ENCODE measurements around the gene MUS81. TPM values are rescaled to one million over a fixed set of nuclear protein-coding genes. Genes with fewer than 3 reads are reported as not detected.
A peak's percentile ranks its signal among the peaks of the same experiment; 100 is the strongest.

The MUS81 gene
- total RNA-seq, 1 donor from 2014 or later, result 114 TPM

GRCh38 chr11:65867284-65868071, 7.2 kb downstream of the MUS81 start:
- TF ChIP-seq CTCF (IDR thresholded peaks at IDR 0.05; ENCODE audit: partially characterized antibody, unreplicated experiment), result no peak
- H3K4me1 Mint-ChIP-seq (ENCODE audit: low read depth, unreplicated experiment), result peaks cover 23% of the 10 kb centered on the region
- peak; percentile 63 for DNase-seq
- H3K27ac Mint-ChIP-seq (ENCODE audit: unreplicated experiment), result peak overlapping the region; percentile 62
- H3K27me3 Mint-ChIP-seq (ENCODE audit: unreplicated experiment), result peaks cover 23% of the 10 kb centered on the region
- peaks cover 8% of the 10 kb centered on the region for H3K9me3 Mint-ChIP-seq (ENCODE audit: unreplicated experiment)
- H3K4me3 Mint-ChIP-seq (ENCODE audit: unreplicated experiment), result peak overlapping the region; percentile 75
- H3K36me3 Mint-ChIP-seq (ENCODE audit: unreplicated experiment), result peaks cover 4% of the 10 kb centered on the region

- Mint-ChIP-seq H3K27ac (ENCODE audit: unreplicated experiment) (peak overlapping the region; percentile 62), H3K27me3 (ENCODE audit: unreplicated experiment) (peaks cover 24% of the 10 kb centered on the region), H3K4me1 (ENCODE audit: low read depth, unreplicated experiment) (peaks cover 26% of the 10 kb centered on the region), H3K36me3 (ENCODE audit: unreplicated experiment) (no peaks in the 10 kb centered on the region), H3K4me3 (ENCODE audit: unreplicated experiment) (peak overlapping the region; percentile 75), H3K9me3 (ENCODE audit: unreplicated experiment) (peaks cover 8% of the 10 kb centered on the region)
- TF ChIP-seq CTCF (IDR thresholded peaks at IDR 0.05; ENCODE audit: partially characterized antibody, unreplicated experiment), result no peak
- no peak for DNase-seq
These were observed 7.9 kb downstream of the MUS81 start for GRCh38 chr11:65868076-65868667.

- H3K4me1 Mint-ChIP-seq (ENCODE audit: low read depth, unreplicated experiment), result peaks cover 26% of the 10 kb centered on the region
- DNase-seq, result no peak
- H3K36me3 Mint-ChIP-seq (ENCODE audit: unreplicated experiment), result no peaks in the 10 kb centered on the region
- H3K9me3 Mint-ChIP-seq (ENCODE audit: unreplicated experiment), result peaks cover 8% of the 10 kb centered on the region
- peaks cover 25% of the 10 kb centered on the region for H3K27me3 Mint-ChIP-seq (ENCODE audit: unreplicated experiment)
- H3K27ac Mint-ChIP-seq (ENCODE audit: unreplicated experiment), result no peak overlapping the region
- no peak overlapping the region for H3K4me3 Mint-ChIP-seq (ENCODE audit: unreplicated experiment)
- TF ChIP-seq CTCF (IDR thresholded peaks at IDR 0.05; ENCODE audit: partially characterized antibody, unreplicated experiment), result no peak
These were observed 8.7 kb downstream of the MUS81 start for GRCh38 chr11:65868907-65869306.

- Mint-ChIP-seq H3K27ac (ENCODE audit: unreplicated experiment) (no peak overlapping the region), H3K4me1 (ENCODE audit: low read depth, unreplicated experiment) (peaks cover 26% of the 10 kb centered on the region), H3K27me3 (ENCODE audit: unreplicated experiment) (peaks cover 25% of the 10 kb centered on the region), H3K4me3 (ENCODE audit: unreplicated experiment) (peak overlapping the region; percentile 46), H3K36me3 (ENCODE audit: unreplicated experiment) (no peaks in the 10 kb centered on the region), H3K9me3 (ENCODE audit: unreplicated experiment) (peaks cover 9% of the 10 kb centered on the region)
- DNase-seq, result no peak
- no peak for TF ChIP-seq CTCF (IDR thresholded peaks at IDR 0.05; ENCODE audit: partially characterized antibody, unreplicated experiment)
These were observed 9.5 kb downstream of the MUS81 start for GRCh38 chr11:65869643-65870306.

GRCh38 chr11:65870307-65870658, 10.1 kb downstream of the MUS81 start:
- H3K4me1 Mint-ChIP-seq (ENCODE audit: low read depth, unreplicated experiment), result peaks cover 26% of the 10 kb centered on the region
- DNase-seq, result no peak
- peaks cover 22% of the 10 kb centered on the region for H3K27me3 Mint-ChIP-seq (ENCODE audit: unreplicated experiment)
- H3K36me3 Mint-ChIP-seq (ENCODE audit: unreplicated experiment), result no peaks in the 10 kb centered on the region
- peak overlapping the region; percentile 25 for H3K27ac Mint-ChIP-seq (ENCODE audit: unreplicated experiment)
- H3K9me3 Mint-ChIP-seq (ENCODE audit: unreplicated experiment), result peaks cover 9% of the 10 kb centered on the region
- H3K4me3 Mint-ChIP-seq (ENCODE audit: unreplicated experiment), result no peak overlapping the region
- TF ChIP-seq CTCF (IDR thresholded peaks at IDR 0.05; ENCODE audit: partially characterized antibody, unreplicated experiment), result no peak

All from glutamatergic neuron (in vitro differentiated cells).